Neural cell (in vitro differentiated cells): ENCODE data around the gene MOCS1. TPM values are rescaled to one million over a fixed set of nuclear protein-coding genes. Genes with fewer than 3 reads are reported as not detected.

Source experiments
- H2AFZ ChIP-seq: fragments of 200-600, 300-800 bp; sonication (generic), shearing (Covaris generic); 2 replicates; pipeline ENCODE4 v1.6.0; 2014; ENCODE audit warnings: low read depth, mild to moderate bottlenecking, antibody characterized with exemption, low read length, moderate library complexity
- H3F3A ChIP-seq: fragments of 200-600 bp; shearing (Covaris generic); 2 replicates; pipeline ENCODE4 v1.6.1; 2016; ENCODE audit warnings: mild to moderate bottlenecking, moderate library complexity, mixed read lengths, antibody characterized with exemption, low read length; ENCODE audit not compliant: insufficient read depth, poor library complexity, severe bottlenecking
- H3K27ac ChIP-seq: fragments of 200-600, 300-800 bp; sonication (generic), shearing (Covaris generic); 2 replicates; pipeline ENCODE4 v1.5.1; 2014; ENCODE audit warnings: mild to moderate bottlenecking, low read length, moderate library complexity
- H3K27me3 ChIP-seq: fragments of 300-800, 200-600 bp; sonication (generic), shearing (Covaris generic); 2 replicates; pipeline ENCODE4 v1.6.0; 2014; ENCODE audit warnings: mild to moderate bottlenecking, low read depth, low read length, moderate library complexity; ENCODE audit not compliant: insufficient read depth
- H3K36me3 ChIP-seq: fragments of 300-800, 200-600 bp; sonication (generic), shearing (Covaris generic); 2 replicates; pipeline ENCODE4 v1.5.1; 2014; ENCODE audit warnings: mild to moderate bottlenecking, antibody characterized with exemption, low read length, moderate library complexity; ENCODE audit not compliant: insufficient read depth
- H3K4me2 ChIP-seq: fragments of 300-800, 200-600 bp; sonication (generic), shearing (Covaris generic); 2 replicates; pipeline ENCODE4 v1.6.0; 2014; ENCODE audit warnings: mild to moderate bottlenecking, low read length
- H3K4me3 ChIP-seq: fragments of 300-800, 200-600 bp; sonication (generic), shearing (Covaris generic); 2 replicates; pipeline ENCODE4 v1.5.1; 2014; ENCODE audit warnings: mild to moderate bottlenecking, low read length, moderate library complexity
- H3K79me2 ChIP-seq: fragments of 200-600 bp; shearing (Covaris generic); replicated peaks from 2 replicates; pipeline ENCODE4 v1.6.0; 2014; ENCODE audit warnings: mild to moderate bottlenecking, low read length, moderate library complexity; ENCODE audit not compliant: insufficient read depth
- H3K9ac ChIP-seq: fragments of 300-800, 200-600 bp; sonication (generic), shearing (Covaris generic); 2 replicates; pipeline ENCODE4 v1.6.1; 2016; ENCODE audit warnings: mild to moderate bottlenecking, low read length, mixed read lengths
- H3K9me2 ChIP-seq: fragments of 200-600 bp; shearing (Covaris generic); 2 replicates; pipeline ENCODE4 v1.6.1; 2016; ENCODE audit warnings: mild to moderate bottlenecking, low read length, mixed read lengths; ENCODE audit not compliant: insufficient read depth
- H3K9me3 ChIP-seq: fragments of 200-600, 300-800 bp; sonication (generic), shearing (Covaris generic); 2 replicates; pipeline ENCODE4 v1.6.1; 2016; ENCODE audit warnings: mild to moderate bottlenecking, mixed run types, low read length, moderate library complexity, mixed read lengths
- H4K20me1 ChIP-seq: fragments of 200-600 bp; shearing (Covaris generic); 2 replicates; pipeline ENCODE4 v1.6.1; 2016; ENCODE audit warnings: mild to moderate bottlenecking, mixed run types; ENCODE audit not compliant: insufficient read depth
- CTCF ChIP-seq: fragments of 450-650 bp; IDR thresholded peaks from 2 replicates; pipeline ENCODE4 v1.5.1; 2014; ENCODE audit warnings: antibody characterized with exemption, mild to moderate bottlenecking, moderate library complexity; ENCODE audit not compliant: poor library complexity, severe bottlenecking
- EP300 ChIP-seq: fragments of 450-650 bp; conservative IDR thresholded peaks from 2 replicates; pipeline ENCODE4 v1.6.1; 2014; ENCODE audit warnings: antibody characterized with exemption, mild to moderate bottlenecking, moderate library complexity; ENCODE audit not compliant: poor library complexity, severe bottlenecking
- POLR2AphosphoS5 ChIP-seq: IDR thresholded peaks from 2 replicates; pipeline ENCODE4 v1.6.1; 2012
- RAD21 ChIP-seq: fragments of 450-650 bp; conservative IDR thresholded peaks from 2 replicates; pipeline ENCODE4 v1.6.1; 2014; ENCODE audit warnings: antibody characterized with exemption, mild to moderate bottlenecking, moderate library complexity
- REST ChIP-seq: IDR thresholded peaks from 2 replicates; pipeline ENCODE4 v1.6.1; 2012; ENCODE audit warnings: borderline replicate concordance
- SMC3 ChIP-seq: fragments of 450-650 bp; conservative IDR thresholded peaks from 2 replicates; pipeline ENCODE4 v1.6.1; 2014; ENCODE audit warnings: antibody characterized with exemption, mild to moderate bottlenecking, moderate library complexity; ENCODE audit not compliant: poor library complexity
- TAF1 ChIP-seq: IDR thresholded peaks from 2 replicates; pipeline ENCODE4 v1.6.1; 2012; ENCODE audit warnings: low read depth
- polyA plus RNA-seq: library from polyadenylated mRNA; depleted of rRNA; stranded (reverse); fragments of >200 nt; gene quantifications from 2 replicates; pipeline ENCODE4 v1.2.3, GENCODE V29; 2014

The MOCS1 gene
- polyA plus RNA-seq, 1 donor from 2014 or later = 4.6 TPM

- Histone ChIP-seq H4K20me1 (no peaks in the 10 kb centered on the region), H2AFZ (no peak overlapping the region), H3K4me2 (no peak overlapping the region), H3K4me3 (no peak overlapping the region), H3K9me2 (no peaks in the 10 kb centered on the region), H3K9ac (no peak overlapping the region), H3K36me3 (no peaks in the 10 kb centered on the region), H3K27ac (no peak overlapping the region), H3K79me2 (no peaks in the 10 kb centered on the region), H3K27me3 (no peaks in the 10 kb centered on the region), H3K9me3 (no peaks in the 10 kb centered on the region), H3F3A (no peaks in the 10 kb centered on the region)
- TF ChIP-seq EP300 (no peak), POLR2AphosphoS5 (no peak), CTCF (no peak)
Observed at GRCh38 chr6:39923861-39924260, 10.4 kb downstream of the MOCS1 start.

- H3K9me3 ChIP-seq = no peaks in the 10 kb centered on the region
- H4K20me1 ChIP-seq = no peaks in the 10 kb centered on the region
- no peak overlapping the region for H3K27ac ChIP-seq
- H3K27me3 ChIP-seq = no peaks in the 10 kb centered on the region
- H2AFZ ChIP-seq = no peak overlapping the region
- no peak overlapping the region for H3K4me2 ChIP-seq
- no peaks in the 10 kb centered on the region for H3K36me3 ChIP-seq
- H3F3A ChIP-seq = no peaks in the 10 kb centered on the region
- no peaks in the 10 kb centered on the region for H3K79me2 ChIP-seq
- H3K9me2 ChIP-seq = no peaks in the 10 kb centered on the region
- no peak overlapping the region for H3K9ac ChIP-seq
- TF ChIP-seq REST = no peak
- no peak for TF ChIP-seq RAD21
- TF ChIP-seq SMC3 = no peak
- TF ChIP-seq TAF1 = no peak
- no peak for TF ChIP-seq POLR2AphosphoS5
- no peak overlapping the region for H3K4me3 ChIP-seq
Observed at GRCh38 chr6:39923394-39923793, 10.9 kb downstream of the MOCS1 start.

- Histone ChIP-seq H3K36me3 (no peaks in the 10 kb centered on the region), H3K9me2 (no peaks in the 10 kb centered on the region), H2AFZ (no peak overlapping the region), H3K9ac (no peak overlapping the region), H3K4me2 (no peak overlapping the region), H3K79me2 (no peaks in the 10 kb centered on the region), H3K4me3 (no peak overlapping the region), H3F3A (no peaks in the 10 kb centered on the region), H3K9me3 (no peaks in the 10 kb centered on the region), H3K27ac (no peak overlapping the region), H4K20me1 (no peaks in the 10 kb centered on the region), H3K27me3 (no peaks in the 10 kb centered on the region)
- no peak for TF ChIP-seq CTCF
- no peak for TF ChIP-seq TAF1
- TF ChIP-seq EP300 = no peak
Observed at GRCh38 chr6:39922821-39923220, 11.4 kb downstream of the MOCS1 start.
